Measurements from ENCODE around the gene DNAH11.

DNAH11 gene

DNA sequence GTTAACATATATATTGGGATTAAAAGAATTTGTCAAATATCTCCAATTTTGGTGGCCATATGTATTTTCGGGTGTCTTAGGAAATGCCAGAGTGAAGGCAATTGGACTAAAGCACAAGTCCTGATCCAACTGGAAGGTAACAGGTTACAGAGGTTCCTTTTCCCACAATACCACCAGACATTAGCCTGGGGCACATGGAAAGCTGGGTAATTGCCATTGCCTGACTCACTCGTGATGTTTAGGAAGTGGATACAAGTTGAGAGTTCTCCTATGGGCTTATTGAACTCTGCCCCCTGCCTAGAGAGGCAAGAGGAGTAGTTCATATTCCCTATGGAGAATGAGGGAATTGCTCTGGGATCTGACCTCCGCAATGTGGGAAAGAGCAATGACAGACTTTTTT, 5.7 kb downstream of the DNAH11 start:
- DNase-seq (ENCODE audit: low read depth in 3 of 3) = no peak

DNA sequence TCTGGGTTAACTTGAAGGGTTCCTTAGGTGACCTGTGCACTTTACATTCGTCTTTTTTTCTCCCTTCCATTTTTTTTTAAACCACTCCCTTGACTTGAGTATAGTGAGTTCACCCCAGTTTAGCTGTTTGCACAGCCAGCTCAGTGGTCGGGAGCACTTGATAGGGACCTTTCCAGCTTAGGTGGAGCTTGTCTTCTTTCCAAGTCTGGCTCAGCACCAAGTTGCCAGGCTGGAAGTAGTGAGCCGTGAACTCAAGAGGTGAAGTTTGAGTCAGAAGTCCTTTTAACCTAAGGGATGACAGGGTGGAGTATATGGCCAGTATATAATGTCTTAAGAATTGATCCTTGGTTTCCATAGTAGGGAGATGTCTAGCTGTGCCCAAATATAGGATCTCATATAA, 7.2 kb downstream of the DNAH11 start:
- no peak for DNase-seq (ENCODE audit: low read depth in 3 of 3)

DNA sequence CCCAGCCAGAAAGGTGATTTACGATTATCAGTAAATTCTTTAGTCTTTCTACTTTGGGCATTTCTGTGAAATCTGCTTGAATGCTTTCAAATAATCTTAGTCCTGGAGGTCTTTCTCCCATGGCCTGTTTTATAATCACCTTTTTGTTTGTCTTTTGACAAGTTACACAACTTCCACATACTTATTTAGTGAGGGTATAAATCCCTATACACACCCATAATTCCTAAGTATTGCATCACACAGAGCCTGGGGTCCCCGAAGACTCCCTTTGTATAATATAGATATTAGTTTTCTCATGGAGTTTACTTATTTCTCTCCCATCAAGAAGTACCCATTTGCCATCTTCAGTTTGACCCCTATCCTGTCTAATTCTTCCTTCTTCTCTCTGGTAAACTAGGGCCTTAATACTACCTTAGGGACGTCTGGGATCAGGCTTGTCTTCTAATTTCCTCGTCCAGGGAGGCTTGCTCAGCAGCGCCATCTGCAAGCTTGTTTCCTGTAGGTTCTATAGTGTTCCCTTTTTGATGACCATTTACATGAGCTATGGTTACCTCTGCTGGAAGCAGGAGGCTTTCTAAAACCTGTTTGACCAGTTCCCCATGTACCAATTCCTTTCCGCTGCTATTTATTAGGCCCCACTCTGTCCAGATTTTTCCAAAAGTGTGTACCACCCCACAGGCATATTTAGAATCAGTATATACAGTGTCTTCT, 8.1 kb downstream of the DNAH11 start:
- no peak for DNase-seq (ENCODE audit: low read depth in 3 of 3)

DNA sequence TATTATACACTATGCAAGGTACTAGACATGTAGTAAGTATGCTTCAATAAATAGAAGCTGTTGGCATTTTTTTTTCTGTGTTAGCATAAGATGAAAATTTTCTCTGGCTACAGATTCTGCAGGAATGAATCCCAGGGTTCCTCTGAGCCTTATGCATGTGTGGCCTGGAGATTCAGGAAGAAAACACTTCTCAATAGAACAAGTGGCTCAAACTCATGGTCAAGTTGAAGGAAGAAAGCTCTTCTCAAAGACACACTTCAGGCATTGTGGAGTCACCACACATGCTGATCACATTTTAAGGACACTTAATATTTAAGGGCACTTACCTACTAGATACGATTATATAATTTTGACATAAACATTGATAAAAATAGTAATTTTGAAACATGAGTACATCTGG, 19.5 kb downstream of the DNAH11 start:
- DNase-seq (ENCODE audit: low read depth in 3 of 3) = no peak

DNA sequence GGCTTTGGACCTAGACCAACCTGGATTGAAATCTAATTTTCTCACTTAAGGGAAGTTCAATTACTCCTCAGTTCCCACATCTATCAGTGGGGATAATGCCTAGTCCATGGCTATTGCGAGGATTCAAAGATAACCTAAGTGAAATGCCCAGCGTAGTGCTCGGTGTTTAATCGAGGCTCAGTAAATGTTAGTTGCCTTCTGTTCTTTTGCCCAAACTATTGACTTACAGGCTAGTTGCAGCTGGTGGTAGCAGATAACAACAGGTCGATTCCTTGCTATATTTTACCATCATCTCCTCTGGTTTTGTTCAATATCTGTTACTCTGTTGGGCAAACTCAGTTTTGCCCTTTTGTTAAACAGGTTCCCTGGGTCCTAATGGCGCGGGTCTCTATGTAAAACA, 22.8 kb downstream of the DNAH11 start:
- DNase-seq (ENCODE audit: low read depth in 3 of 3) = no peak

DNA sequence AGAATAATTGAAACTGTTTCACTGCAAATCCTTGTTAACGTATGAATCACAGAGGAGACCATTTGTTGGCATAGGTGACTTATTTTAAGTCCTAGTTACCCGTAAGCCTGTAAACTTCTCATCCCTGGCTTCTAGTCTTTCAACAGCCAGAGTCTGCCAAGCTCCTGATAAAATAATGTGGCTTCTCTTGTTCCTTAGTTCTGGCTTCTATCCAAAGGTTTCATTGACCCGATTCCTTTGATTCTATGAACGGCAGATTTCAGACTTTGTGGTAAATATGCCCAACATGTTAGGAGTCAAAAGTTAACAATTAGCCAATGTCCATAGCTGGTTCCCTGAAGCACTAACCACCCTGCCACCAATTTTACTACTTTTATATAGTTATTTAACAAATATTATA, 23.3 kb downstream of the DNAH11 start:
- DNase-seq (ENCODE audit: low read depth in 3 of 3) = no peak

DNA sequence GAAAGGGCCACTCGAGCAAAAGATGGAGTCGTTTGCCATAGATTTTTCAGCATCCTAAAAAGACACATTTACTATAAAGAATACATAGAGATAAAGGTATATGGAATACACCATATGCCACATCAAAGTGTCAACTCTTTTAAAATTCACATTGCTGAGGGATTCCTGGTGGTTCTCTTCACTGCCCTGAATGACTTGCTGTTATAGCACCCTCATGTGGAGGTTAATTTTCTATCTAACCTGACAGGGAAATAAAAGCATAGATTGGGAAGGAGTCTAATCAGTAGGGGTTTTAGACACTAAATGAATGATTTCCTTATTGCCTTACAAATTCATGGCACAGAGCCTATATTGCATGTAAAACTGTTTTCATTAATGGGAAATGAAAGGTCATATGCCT, 25.9 kb downstream of the DNAH11 start:
- no peak for DNase-seq (ENCODE audit: low read depth in 3 of 3)

DNA sequence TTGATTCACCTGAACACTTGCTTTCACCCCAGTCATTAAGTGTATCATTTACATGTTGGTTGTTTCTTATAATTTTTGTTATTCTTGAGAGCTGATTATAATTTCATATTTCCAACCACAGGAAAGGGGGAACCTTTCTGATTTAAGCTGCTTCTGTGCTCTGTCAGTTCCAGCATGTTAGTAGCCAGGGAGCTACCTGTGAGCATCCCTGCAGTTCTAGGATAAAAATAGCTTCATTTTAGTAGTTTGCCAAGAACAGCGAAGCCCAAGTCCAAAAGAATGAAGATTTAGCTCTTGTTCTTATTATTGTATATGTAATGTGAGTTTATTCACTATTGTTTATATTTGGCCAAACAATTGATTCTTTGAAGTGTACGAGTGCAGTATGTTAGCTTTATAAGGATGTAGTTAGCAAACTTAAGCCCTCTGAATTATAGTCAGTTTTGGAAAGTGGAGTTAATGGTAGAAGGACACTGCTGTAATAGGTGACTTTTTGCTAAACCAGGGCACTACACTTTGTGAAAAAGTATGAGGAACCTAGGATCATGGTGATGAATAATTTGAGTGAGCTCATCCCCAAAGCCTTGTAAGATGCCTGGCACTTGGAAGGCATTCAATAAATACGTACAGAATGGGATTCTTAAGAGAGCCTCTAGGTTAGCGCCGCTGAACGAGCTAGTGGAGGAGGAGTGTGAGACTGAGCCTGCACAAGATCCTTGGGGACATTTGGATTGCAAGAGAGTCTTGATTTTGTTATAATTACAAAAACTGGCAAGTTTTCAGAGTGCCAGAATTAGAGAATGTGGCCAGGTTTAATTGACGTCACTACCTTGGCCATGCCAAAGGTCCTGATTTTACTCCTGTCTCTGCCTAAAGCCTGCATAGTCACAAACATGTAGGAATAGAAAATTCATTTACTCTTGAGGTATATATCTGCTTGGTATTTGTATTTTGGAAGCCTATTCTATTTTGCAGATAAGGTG, 29.8 kb downstream of the DNAH11 start:
- DNase-seq (ENCODE audit: low read depth in 3 of 3) = no peak

DNA sequence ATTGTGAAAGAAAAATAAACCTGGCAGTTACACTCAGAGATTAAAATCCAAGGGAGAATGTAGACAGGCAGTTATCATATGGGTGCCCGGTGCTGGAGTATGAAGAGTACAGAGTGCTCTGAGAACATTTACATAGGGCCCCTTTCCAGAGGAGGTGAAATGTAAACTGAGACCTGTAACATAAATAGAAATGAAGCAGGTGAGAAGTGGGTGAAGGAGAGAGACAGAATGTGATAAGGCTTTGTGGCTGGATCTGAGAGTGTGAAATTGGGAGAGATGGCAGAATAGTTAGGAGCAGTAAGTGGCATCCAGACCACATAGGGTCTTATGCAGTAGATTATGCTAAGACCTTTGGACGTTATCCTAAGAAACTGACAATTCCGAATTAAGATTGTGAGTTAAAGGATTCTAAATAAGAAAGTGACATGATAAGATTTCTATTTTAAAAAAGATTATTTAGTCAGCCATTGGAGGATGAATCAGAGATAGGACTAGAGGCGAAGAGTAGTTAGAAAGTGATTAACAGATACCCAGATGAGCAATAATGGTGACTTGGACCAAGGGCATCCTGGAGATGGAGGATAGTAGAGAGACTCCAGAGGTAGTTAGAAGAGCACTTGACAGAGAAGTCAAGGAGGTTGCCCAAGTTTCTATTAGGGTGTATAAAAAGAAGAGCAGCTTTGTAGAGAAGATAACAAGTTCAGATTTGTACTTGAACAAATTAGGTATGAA, 36.7 kb downstream of the DNAH11 start:
- DNase-seq (ENCODE audit: low read depth in 3 of 3) = no peak

DNA sequence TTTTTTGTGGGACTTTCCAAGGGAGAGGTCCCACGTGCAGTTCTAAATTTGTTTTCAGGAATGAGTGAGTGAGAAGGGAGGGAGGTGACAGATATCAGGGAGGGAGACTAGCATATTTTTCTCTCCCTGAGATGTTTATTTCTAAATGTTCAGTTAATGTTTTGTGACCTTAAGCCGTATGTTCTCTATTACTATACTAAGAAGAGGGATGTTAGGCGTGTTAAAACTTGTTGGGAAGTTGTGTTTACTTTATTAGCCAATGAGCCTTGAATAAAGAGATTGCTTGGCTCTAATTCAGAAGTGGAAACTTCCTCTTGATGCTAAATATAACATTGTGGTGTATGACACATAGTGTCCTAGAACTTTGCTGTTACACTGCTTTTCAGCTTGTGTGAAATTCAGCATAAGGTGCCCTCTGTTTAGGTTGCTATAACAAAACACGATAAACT, 37.3 kb downstream of the DNAH11 start:
- no peak for DNase-seq (ENCODE audit: low read depth in 3 of 3)

DNA sequence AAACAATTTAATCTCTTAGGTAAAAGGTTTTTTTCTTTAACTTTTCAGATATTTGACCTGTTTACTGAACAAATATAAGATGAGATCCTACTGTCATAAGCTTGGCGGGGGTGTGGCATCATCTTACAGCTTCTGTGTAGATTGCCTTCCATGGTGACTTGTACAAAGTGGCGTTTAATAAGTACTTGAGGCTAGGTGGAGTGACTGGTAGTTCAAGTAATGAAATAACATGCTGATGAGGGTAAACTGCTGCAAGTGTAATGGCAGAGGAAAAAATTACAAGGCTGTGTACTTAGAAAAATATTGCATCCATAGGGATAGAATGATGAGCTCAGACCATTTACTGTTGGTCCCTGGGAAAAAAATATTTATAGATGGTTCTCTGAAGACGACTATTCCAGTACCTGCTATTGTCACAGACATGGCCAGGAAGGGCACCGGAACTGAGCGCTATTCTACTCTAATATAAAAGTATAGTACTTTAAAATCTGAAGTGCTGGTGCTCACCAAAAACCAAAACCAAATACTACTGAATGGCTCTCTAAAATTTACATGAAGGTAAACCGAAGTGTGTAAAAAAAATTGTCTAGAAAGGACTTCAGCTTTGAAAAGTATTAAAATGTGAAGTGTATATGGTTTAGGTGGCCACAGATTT, 42.4 kb downstream of the DNAH11 start:
- no peak for DNase-seq (ENCODE audit: low read depth in 3 of 3)

DNA sequence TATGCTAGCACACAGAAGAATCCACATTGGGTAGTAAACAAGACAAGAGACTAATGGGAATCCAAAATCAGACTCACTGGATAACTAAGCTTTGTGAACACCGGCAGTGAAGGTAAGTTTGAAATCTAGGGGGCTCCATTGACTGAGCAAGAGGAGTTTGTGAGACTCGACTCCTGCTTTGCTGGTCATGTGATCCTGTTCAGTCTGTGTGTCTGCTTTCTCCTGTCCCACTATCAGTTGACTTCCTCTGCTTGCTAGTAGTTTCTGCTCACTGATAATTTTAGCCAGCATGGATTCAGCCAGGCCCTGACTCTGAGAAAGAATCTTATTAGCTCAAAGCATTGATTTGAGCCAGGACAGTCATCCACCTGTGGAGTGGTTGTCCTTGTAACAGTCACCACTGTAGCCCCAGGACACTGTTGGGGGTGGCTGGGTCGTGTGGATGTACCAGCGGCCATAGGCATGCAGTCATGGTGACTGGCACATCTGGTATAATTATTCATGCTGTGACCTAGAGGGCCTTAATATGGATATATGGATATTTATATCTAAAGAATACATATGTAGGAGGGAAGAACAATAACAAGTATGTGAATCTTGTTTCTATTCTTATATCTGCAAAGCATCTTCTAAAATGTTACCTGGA, 44.4 kb downstream of the DNAH11 start:
- DNase-seq (ENCODE audit: low read depth in 3 of 3) = no peak

DNA sequence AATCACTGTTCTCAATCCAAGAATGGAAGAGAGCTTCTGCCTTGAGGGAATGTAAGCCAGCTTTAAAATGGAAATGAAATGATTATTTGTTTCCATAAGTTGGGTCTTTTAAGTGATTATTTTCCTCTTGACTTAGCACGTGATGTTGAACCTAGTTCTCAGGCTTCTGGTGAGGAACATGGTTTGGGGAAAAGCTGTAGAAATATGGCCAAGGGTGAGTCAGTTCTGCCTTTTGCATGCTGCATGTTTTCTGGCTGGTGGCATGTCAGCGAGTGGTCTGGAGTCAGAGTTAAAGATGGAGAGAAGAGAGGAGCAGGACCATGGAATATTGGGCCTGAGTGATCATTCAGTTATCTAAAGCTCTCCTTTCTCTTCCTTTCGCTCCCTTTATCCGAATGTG, 54.0 kb downstream of the DNAH11 start:
- DNase-seq (ENCODE audit: low read depth in 3 of 3) = no peak

DNA sequence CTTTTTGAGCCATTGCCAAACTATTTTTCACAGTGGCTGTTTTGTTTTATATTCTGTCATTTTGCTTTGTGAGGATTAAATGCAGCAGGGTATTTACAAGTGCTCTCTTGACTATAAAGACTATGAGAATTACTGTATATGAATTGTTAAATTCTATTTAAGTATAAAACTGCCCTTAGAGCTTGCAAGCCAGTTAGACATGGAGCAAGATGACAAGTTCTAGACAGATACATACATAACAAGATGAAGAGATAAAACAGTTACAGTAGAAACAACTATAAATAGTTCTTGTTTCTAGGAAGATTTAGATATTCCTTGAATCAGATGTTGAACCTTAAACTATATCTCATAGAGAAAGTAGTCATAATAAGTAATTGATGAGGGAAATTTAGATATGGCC, 60.6 kb downstream of the DNAH11 start:
- DNase-seq (ENCODE audit: low read depth in 3 of 3) = no peak

DNA sequence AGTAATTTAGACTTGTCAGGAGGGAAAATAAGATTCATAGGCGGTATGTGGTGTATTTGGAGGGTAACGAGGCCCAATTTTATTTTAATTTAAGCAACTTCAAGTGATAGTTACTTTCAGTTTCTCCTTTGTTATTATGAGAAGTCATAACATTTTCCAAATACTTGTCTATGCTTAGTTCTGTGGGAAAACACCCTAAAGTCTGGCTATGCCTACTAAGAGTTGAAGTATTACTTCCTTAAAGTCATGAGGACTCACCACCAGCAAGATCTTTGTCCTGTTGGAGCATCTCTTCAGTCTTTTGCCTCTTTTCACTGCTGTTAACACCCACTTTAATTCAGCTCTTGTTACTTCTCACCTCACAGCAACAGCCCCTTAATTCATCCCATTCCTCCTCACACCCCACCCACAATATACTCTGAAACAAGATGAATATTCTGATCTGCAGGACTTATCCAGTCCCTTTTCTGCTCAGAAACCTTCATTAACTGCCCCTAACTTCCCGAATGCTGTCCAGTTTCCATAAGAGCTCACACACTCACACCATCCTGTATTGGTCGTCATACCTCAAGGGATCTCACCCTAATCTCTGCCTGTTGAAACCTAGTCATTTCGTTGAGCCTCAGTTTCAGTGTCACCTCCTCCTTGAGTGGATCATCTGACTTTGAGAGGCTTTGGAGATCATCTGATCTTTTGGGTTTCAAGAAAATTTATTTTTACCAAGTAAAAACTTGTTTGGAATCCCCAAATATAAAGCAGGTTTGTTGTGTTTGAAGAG, 61.3 kb downstream of the DNAH11 start:
- DNase-seq (ENCODE audit: low read depth in 3 of 3) = no peak

DNA sequence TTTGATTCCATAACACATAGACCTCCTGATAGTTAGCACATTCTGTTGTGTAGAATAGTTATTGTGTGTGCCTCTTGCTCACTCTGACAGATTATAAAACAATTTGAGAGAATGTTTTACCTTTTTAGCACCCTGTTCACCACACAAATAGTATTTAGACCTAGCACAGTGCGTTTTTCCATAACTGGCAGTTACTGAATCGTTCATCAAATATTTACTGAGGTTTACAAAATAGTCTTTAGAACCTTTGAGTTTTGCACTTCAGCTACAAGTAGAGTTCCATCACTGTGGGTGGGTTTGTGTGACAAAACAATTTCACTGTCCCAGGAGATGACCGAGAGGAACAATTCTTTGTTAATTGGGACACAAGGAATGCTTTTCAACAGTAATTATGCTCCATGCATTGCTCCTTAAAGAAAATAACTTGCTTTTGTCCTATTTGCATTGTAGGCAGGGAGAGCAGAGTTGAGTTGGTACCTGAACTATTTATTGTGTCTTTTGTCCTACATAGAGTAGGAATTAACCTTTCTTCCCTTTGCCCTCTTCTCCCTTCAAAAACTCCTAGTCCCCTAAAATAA, 62.3 kb downstream of the DNAH11 start:
- DNase-seq (ENCODE audit: low read depth in 3 of 3) = no peak

DNA sequence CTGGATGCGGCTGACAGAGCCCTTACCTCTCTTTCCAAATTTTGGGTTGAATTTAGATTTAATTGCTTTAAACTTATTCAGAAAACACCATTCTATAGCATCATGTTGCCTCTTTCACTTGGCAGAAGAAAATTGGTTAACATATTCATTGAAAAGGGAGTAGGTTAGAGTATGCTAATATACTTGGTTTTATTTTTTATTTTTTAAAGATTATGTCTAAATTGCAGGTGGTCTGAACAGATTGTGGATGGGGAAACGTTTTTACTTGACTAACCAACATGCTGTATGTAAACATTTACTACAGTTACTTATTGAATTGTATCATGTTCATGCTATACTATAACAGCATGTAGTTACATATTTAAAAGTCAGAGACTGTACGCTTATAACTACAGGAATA, 65.6 kb downstream of the DNAH11 start:
- no peak for DNase-seq (ENCODE audit: low read depth in 3 of 3)

DNA sequence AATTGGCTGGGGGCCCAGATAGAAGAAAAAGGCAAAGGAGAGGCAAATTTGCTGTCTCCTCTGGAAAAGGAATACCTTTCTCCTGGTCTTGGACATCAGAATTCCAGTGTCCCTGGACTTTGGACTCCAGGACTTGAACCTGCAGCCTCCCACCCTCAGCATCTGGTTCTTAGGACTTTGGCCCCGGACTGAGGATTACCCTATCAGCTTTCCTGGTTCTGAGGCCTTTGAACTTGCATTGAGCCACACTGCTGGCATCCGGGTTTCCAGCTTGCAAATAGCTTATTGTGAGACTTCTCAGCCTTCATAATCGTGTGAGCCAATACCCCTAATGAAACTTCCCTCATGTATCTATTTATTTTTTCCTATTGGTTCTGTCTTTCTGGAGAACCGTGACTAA, 68.3 kb downstream of the DNAH11 start:
- DNase-seq (ENCODE audit: low read depth in 3 of 3) = no peak

DNA sequence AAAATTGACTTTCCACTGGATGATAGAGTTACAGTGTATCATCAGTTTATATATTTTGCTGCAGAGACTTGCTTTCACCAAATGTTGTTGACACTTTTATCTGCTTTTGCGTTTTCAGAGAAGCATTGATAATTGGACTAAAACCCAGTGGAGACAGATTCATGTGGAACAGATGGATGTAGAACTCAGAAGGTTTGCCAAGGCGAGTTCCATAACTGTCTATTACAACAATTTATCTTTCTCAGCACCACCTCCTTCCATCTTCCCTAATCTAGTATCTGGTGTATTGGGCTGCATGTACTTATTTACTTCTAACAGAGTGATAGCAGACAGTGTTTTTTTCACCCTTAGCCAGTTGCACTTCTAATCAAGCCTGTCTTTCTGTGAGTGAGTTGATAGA, 73.3 kb downstream of the DNAH11 start:
- no peak for DNase-seq (ENCODE audit: low read depth in 3 of 3)

DNA sequence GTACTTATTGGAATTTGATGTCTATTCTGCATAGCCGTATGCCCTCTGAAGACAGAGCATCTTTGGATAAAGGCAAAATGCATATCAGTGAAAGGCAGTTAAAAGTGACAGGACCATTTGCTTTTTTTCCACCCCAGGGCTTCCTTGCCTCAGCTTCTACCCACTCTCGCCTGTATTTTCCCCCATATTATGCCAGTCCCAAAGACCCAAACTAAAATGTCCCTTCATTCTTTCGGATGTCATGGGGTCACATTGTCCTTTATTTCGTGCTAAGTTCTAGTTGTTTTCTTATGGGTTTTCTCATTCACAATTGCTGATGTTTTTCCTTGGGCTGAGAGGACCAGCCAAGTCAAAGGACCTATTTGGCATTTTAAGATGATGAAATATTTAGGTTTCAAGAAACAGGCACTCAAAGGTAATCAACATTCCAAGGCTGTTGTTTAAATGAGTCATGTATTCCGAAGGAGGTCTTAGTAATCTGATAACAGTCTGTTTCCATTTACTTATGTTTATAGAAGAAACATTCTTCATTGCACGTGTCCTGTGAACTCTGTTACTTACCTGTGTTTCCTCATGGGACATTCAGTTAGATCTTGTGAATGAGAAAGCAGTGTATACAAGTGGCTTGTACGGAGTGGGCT, 74.1 kb downstream of the DNAH11 start:
- no peak for DNase-seq (ENCODE audit: low read depth in 3 of 3)
